Karpas-422 (cell line): ENCODE measurements around the gene KY. TPM values are rescaled to one million over a fixed set of nuclear protein-coding genes. Genes with fewer than 3 reads are reported as not detected.

Experiments
- DNase-seq: peaks from one replicate; pipeline ENCODE4 v3.0.0-alpha.2; 2015
- H2AFZ ChIP-seq: fragments of 200-600 bp; sonication (generic); 2 replicates; pipeline ENCODE4 v1.6.1; 2014; ENCODE audit warnings: antibody characterized with exemption, low read length, mixed read lengths
- H3K27ac ChIP-seq: fragments of 200-600 bp; sonication (generic); 2 replicates; pipeline ENCODE4 v1.5.1; 2014; ENCODE audit warnings: mild to moderate bottlenecking, low read length, moderate library complexity
- H3K27me3 ChIP-seq: fragments of 200-600 bp; sonication (generic); 2 replicates; pipeline ENCODE4 v1.6.1; 2014; ENCODE audit warnings: low read length, mixed read lengths
- H3K36me3 ChIP-seq: fragments of 200-600 bp; sonication (generic); 2 replicates; pipeline ENCODE4 v1.6.1; 2014; ENCODE audit warnings: low read length, mixed read lengths; ENCODE audit not compliant: insufficient read depth
- H3K4me1 ChIP-seq: fragments of 200-600 bp; sonication (generic); 2 replicates; pipeline ENCODE4 v1.6.1; 2014; ENCODE audit warnings: mild to moderate bottlenecking, low read length, mixed read lengths
- H3K4me2 ChIP-seq: fragments of 200-600 bp; sonication (generic); 2 replicates; pipeline ENCODE4 v1.6.1; 2014; ENCODE audit warnings: low read length, low read depth, mild to moderate bottlenecking; ENCODE audit not compliant: poor library complexity, severe bottlenecking
- H3K4me3 ChIP-seq: fragments of 200-600 bp; sonication (generic); 2 replicates; pipeline ENCODE4 v1.5.1; 2014; ENCODE audit warnings: mild to moderate bottlenecking, antibody characterized with exemption, low read length, mixed read lengths
- H3K79me2 ChIP-seq: fragments of 200-600 bp; sonication (generic); 2 replicates; pipeline ENCODE4 v1.6.1; 2014; ENCODE audit warnings: mild to moderate bottlenecking, low read length, mixed read lengths
- H3K9ac ChIP-seq: fragments of 200-600 bp; sonication (generic); 2 replicates; pipeline ENCODE4 v1.6.0; 2014; ENCODE audit warnings: low read length
- H3K9me2 ChIP-seq: fragments of 200-600 bp; sonication (generic), shearing (Covaris generic); replicated peaks from 2 replicates; pipeline ENCODE4 v1.6.0; 2014; ENCODE audit warnings: mild to moderate bottlenecking, low read length, moderate library complexity; ENCODE audit not compliant: insufficient read depth
- H3K9me3 ChIP-seq: fragments of 300-700, 200-600 bp; sonication (generic); 2 replicates; pipeline ENCODE4 v1.6.1; 2014; ENCODE audit warnings: low read length, mixed read lengths
- H4K20me1 ChIP-seq: fragments of 200-600 bp; sonication (generic); 2 replicates; pipeline ENCODE4 v1.6.1; 2014; ENCODE audit warnings: mild to moderate bottlenecking, antibody characterized with exemption, low read length, low read depth; ENCODE audit not compliant: insufficient read depth
- total RNA-seq: library from RNA; depleted of rRNA; stranded (reverse); fragments of >200 nt; shearing (Covaris generic); gene quantifications from 2 replicates; pipeline ENCODE4 v1.2.3, GENCODE V29; 2014; ENCODE audit warnings: low replicate concordance

Gene KY
- total RNA-seq, 1 experiment from 2014 or later = not detected

DNA sequence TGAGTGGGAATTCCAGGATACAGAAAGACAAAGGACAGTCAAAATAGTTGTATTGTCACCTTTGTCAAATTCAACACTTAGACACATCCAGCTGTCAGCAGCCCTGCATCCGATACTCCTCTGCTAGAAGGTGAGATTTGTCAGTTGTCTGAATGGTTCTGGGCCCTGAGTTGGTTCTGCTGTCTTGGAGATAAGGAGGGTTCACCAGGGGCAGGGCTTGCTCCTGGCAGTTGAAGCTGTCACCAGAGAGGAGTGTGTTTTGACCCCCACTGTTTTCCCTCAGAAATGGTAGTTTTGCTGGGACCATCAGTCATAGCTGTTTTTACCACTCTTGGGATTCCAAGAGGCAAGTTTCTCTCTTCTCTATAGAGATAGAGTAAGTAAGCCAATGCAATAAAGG, 3.2 kb upstream of the KY start:
- no peaks in the 10 kb centered on the region for H3K9me2 ChIP-seq
- no peaks in the 10 kb centered on the region for H4K20me1 ChIP-seq
- H3K4me1 ChIP-seq = no peaks in the 10 kb centered on the region
- no peak overlapping the region for H3K9ac ChIP-seq
- H3K27ac ChIP-seq = no peak overlapping the region
- no peak overlapping the region for H3K4me2 ChIP-seq
- no peak overlapping the region for H2AFZ ChIP-seq
- H3K27me3 ChIP-seq = no peaks in the 10 kb centered on the region
- H3K9me3 ChIP-seq = no peaks in the 10 kb centered on the region
- no peak for DNase-seq
- no peaks in the 10 kb centered on the region for H3K36me3 ChIP-seq
- H3K4me3 ChIP-seq = no peak overlapping the region
- no peaks in the 10 kb centered on the region for H3K79me2 ChIP-seq

- Histone ChIP-seq H3K4me3 (no peak overlapping the region), H3K79me2 (no peaks in the 10 kb centered on the region), H3K9me2 (no peaks in the 10 kb centered on the region), H3K27me3 (no peaks in the 10 kb centered on the region), H3K36me3 (no peaks in the 10 kb centered on the region), H3K9me3 (no peaks in the 10 kb centered on the region), H3K4me2 (no peak overlapping the region), H3K4me1 (no peaks in the 10 kb centered on the region), H3K9ac (no peak overlapping the region), H2AFZ (no peak overlapping the region), H3K27ac (no peak overlapping the region), H4K20me1 (no peaks in the 10 kb centered on the region)
- no peak for DNase-seq
These were observed 2.2 kb upstream of the KY start for GRCh38 chr3:134652886-134653630.

- Histone ChIP-seq H3K9me3 (no peaks in the 10 kb centered on the region), H3K4me1 (no peaks in the 10 kb centered on the region), H3K79me2 (no peaks in the 10 kb centered on the region), H3K4me2 (no peak overlapping the region), H3K4me3 (no peak overlapping the region), H2AFZ (no peak overlapping the region), H3K36me3 (no peaks in the 10 kb centered on the region), H3K27ac (no peak overlapping the region), H3K9me2 (no peaks in the 10 kb centered on the region), H3K27me3 (no peaks in the 10 kb centered on the region), H3K9ac (no peak overlapping the region), H4K20me1 (no peaks in the 10 kb centered on the region)
- no peak for DNase-seq
These were observed 1.6 kb upstream of the KY start for GRCh38 chr3:134652409-134652831.

GRCh38 chr3:134651347-134652041, 672 bp upstream of the KY start:
- Histone ChIP-seq H4K20me1 (no peaks in the 10 kb centered on the region), H3K9ac (no peak overlapping the region), H3K27me3 (no peaks in the 10 kb centered on the region), H3K79me2 (no peaks in the 10 kb centered on the region), H3K36me3 (no peaks in the 10 kb centered on the region), H3K4me2 (no peak overlapping the region), H2AFZ (no peak overlapping the region), H3K9me3 (no peaks in the 10 kb centered on the region), H3K27ac (no peak overlapping the region), H3K4me3 (no peak overlapping the region), H3K4me1 (no peaks in the 10 kb centered on the region), H3K9me2 (no peaks in the 10 kb centered on the region)
- DNase-seq = no peak

- no peaks in the 10 kb centered on the region for H3K36me3 ChIP-seq
- no peak overlapping the region for H2AFZ ChIP-seq
- no peak overlapping the region for H3K4me2 ChIP-seq
These were observed 1.6 kb downstream of the KY start for GRCh38 chr3:134649106-134649705.

GRCh38 chr3:134647902-134648760, 2.7 kb downstream of the KY start:
- H2AFZ ChIP-seq = no peak overlapping the region
- H3K9ac ChIP-seq = no peak overlapping the region
- no peaks in the 10 kb centered on the region for H4K20me1 ChIP-seq
- H3K4me1 ChIP-seq = no peaks in the 10 kb centered on the region
- H3K27me3 ChIP-seq = no peaks in the 10 kb centered on the region
- H3K4me2 ChIP-seq = no peak overlapping the region
- no peaks in the 10 kb centered on the region for H3K79me2 ChIP-seq
- no peak for DNase-seq
- no peaks in the 10 kb centered on the region for H3K36me3 ChIP-seq
- no peak overlapping the region for H3K27ac ChIP-seq
- H3K9me2 ChIP-seq = no peaks in the 10 kb centered on the region
- H3K9me3 ChIP-seq = no peaks in the 10 kb centered on the region
- H3K4me3 ChIP-seq = no peak overlapping the region

More at GRCh38 chr3:134649106-134649705, 1.6 kb downstream of the KY start:
- no peaks in the 10 kb centered on the region for H3K4me1 ChIP-seq
- no peaks in the 10 kb centered on the region for H3K27me3 ChIP-seq
- no peaks in the 10 kb centered on the region for H3K79me2 ChIP-seq
- DNase-seq = no peak
- no peaks in the 10 kb centered on the region for H3K9me2 ChIP-seq
- no peak overlapping the region for H3K9ac ChIP-seq
- H4K20me1 ChIP-seq = no peaks in the 10 kb centered on the region
- H3K4me3 ChIP-seq = no peak overlapping the region
- H3K27ac ChIP-seq = no peak overlapping the region
- no peaks in the 10 kb centered on the region for H3K9me3 ChIP-seq

- Histone ChIP-seq H3K36me3 (no peaks in the 10 kb centered on the region), H3K4me3 (no peak overlapping the region), H3K4me2 (no peak overlapping the region), H3K9ac (no peak overlapping the region), H2AFZ (no peak overlapping the region), H3K27me3 (no peaks in the 10 kb centered on the region), H3K79me2 (no peaks in the 10 kb centered on the region), H3K9me2 (no peaks in the 10 kb centered on the region), H3K4me1 (no peaks in the 10 kb centered on the region), H4K20me1 (no peaks in the 10 kb centered on the region), H3K9me3 (no peaks in the 10 kb centered on the region), H3K27ac (no peak overlapping the region)
- DNase-seq = no peak
These were observed 4.7 kb downstream of the KY start for GRCh38 chr3:134646086-134646485.

- H3K27me3 ChIP-seq = no peaks in the 10 kb centered on the region
- H3K27ac ChIP-seq = no peak overlapping the region
- H3K4me1 ChIP-seq = no peaks in the 10 kb centered on the region
- no peak overlapping the region for H3K4me3 ChIP-seq
- H3K9me3 ChIP-seq = no peaks in the 10 kb centered on the region
- H3K79me2 ChIP-seq = no peaks in the 10 kb centered on the region
- no peaks in the 10 kb centered on the region for H3K36me3 ChIP-seq
- H3K9me2 ChIP-seq = no peaks in the 10 kb centered on the region
- no peak overlapping the region for H3K9ac ChIP-seq
- H2AFZ ChIP-seq = no peak overlapping the region
- H3K4me2 ChIP-seq = no peak overlapping the region
- no peak for DNase-seq
- H4K20me1 ChIP-seq = no peaks in the 10 kb centered on the region
These were observed 5.3 kb downstream of the KY start for GRCh38 chr3:134645515-134645914.
